ENCODE results near the gene LCN10. TPM values are rescaled to one million over a fixed set of nuclear protein-coding genes. Genes with fewer than 3 reads are reported as not detected.

The LCN10 gene
- total RNA-seq, 2 experiments from 2014 or later: 5.4 to 6.1 TPM

GRCh38 chr9:136690104-136690805 is 52.5 kb downstream of the LCN10 start:
- Mint-ChIP-seq H3K9me3 (no peaks in the 10 kb centered on the region), H3K4me1 (peaks cover 9% of the 10 kb centered on the region), H3K27me3 (peaks cover 9% of the 10 kb centered on the region), H3K4me3 (no peak overlapping the region), H3K27ac (no peak overlapping the region), H3K36me3 (no peaks in the 10 kb centered on the region)
- no peak for DNase-seq

GRCh38 chr9:136689108-136689460 is 53.7 kb downstream of the LCN10 start:
- Mint-ChIP-seq H3K4me1 (peaks cover 9% of the 10 kb centered on the region), H3K4me3 (no peak overlapping the region), H3K36me3 (no peaks in the 10 kb centered on the region), H3K9me3 (no peaks in the 10 kb centered on the region), H3K27me3 (peaks cover 5% of the 10 kb centered on the region), H3K27ac (no peak overlapping the region)
- no peak for DNase-seq

GRCh38 chr9:136688274-136689107 is 54.2 kb downstream of the LCN10 start:
- Mint-ChIP-seq H3K36me3 (no peaks in the 10 kb centered on the region), H3K4me3 (no peak overlapping the region), H3K27ac (no peak overlapping the region), H3K9me3 (no peaks in the 10 kb centered on the region), H3K27me3 (peaks cover 5% of the 10 kb centered on the region), H3K4me1 (peaks cover 9% of the 10 kb centered on the region)
- DNase-seq: no peak

Other genes starting within 250 kb of the LCN10 start
- 10 to 100 TPM; 48.2 to 51.6 TPM for gene NOTCH1, start 196.9 kb downstream of the LCN10 start, total RNA-seq
- gene EGFL7, start 80.0 kb downstream of the LCN10 start, total RNA-seq: 1 to 10 TPM in 1 of 2 experiments, under 1 TPM in 1; 0.94 to 1.2 TPM
- gene AGPAT2, start 55.5 kb downstream of the LCN10 start, total RNA-seq: 10 to 100 TPM; 14.6 to 16.1 TPM
- gene DIPK1B, start 30.4 kb downstream of the LCN10 start, total RNA-seq: under 1 TPM in 1 of 2 experiments, not detected in 1; 0.10 TPM
- gene LCN6, start 5.6 kb upstream of the LCN10 start, total RNA-seq: not detected
- gene LCN8, start 15.3 kb upstream of the LCN10 start, total RNA-seq: not detected
- not detected for gene LCN15, start 21.6 kb upstream of the LCN10 start, total RNA-seq
- 10 to 100 TPM; 49.3 to 49.6 TPM for gene TMEM141, start 48.4 kb upstream of the LCN10 start, total RNA-seq
- under 1 TPM in 1 of 2 experiments, not detected in 1; 0.43 TPM for gene CCDC183, start 53.4 kb upstream of the LCN10 start, total RNA-seq
- gene RABL6, start 65.0 kb upstream of the LCN10 start, total RNA-seq: 10 to 100 TPM; 87.0 to 88.3 TPM
- gene AJM1, start 99.5 kb upstream of the LCN10 start, total RNA-seq: 1 to 10 TPM; 2.8 to 3.1 TPM
- gene PHPT1, start 106.5 kb upstream of the LCN10 start, total RNA-seq: 10 to 100 TPM; 93.0 to 97.8 TPM
- 10 to 100 TPM; 10.9 to 12.6 TPM for gene MAMDC4, start 109.4 kb upstream of the LCN10 start, total RNA-seq
- gene EDF1, start 123.4 kb upstream of the LCN10 start, total RNA-seq: 100 to 1,000 TPM; 276 to 284 TPM
- gene TRAF2, start 143.6 kb upstream of the LCN10 start, total RNA-seq: 10 to 100 TPM; 38.8 to 45.8 TPM
- gene FBXW5, start 201.8 kb upstream of the LCN10 start, total RNA-seq: 10 to 100 TPM; 55.6 to 59.3 TPM
- gene C8G, start 202.3 kb upstream of the LCN10 start, total RNA-seq: under 1 TPM in 1 of 2 experiments, not detected in 1; 0.90 TPM
- gene LCN12, start 209.3 kb upstream of the LCN10 start, total RNA-seq: 1 to 10 TPM in 1 of 2 experiments, under 1 TPM in 1; 0.84 to 1.2 TPM
- gene PTGDS, start 234.6 kb upstream of the LCN10 start, total RNA-seq: not detected
- gene LCNL1, start 240.1 kb upstream of the LCN10 start, total RNA-seq: not detected
- gene PAXX, start 249.5 kb upstream of the LCN10 start, total RNA-seq: 10 to 100 TPM; 57.2 to 60.1 TPM

Measured in activated naive CD8-positive, alpha-beta T cell treated with anti-CD3 and anti-CD28 coated beads for 36 hours (primary cell).